Measurements from ENCODE around the gene ZNF284.

- TF ChIP-seq, protein P1, sequence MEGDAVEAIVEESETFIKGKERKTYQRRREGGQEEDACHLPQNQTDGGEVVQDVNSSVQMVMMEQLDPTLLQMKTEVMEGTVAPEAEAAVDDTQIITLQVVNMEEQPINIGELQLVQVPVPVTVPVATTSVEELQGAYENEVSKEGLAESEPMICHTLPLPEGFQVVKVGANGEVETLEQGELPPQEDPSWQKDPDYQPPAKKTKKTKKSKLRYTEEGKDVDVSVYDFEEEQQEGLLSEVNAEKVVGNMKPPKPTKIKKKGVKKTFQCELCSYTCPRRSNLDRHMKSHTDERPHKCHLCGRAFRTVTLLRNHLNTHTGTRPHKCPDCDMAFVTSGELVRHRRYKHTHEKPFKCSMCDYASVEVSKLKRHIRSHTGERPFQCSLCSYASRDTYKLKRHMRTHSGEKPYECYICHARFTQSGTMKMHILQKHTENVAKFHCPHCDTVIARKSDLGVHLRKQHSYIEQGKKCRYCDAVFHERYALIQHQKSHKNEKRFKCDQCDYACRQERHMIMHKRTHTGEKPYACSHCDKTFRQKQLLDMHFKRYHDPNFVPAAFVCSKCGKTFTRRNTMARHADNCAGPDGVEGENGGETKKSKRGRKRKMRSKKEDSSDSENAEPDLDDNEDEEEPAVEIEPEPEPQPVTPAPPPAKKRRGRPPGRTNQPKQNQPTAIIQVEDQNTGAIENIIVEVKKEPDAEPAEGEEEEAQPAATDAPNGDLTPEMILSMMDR (IDR thresholded peaks at IDR 0.05) = no peak
- TF ChIP-seq POLR2A (IDR thresholded peaks at IDR 0.05) = no peak
Measured at GRCh38 chr19:44050740-44051649, 21.0 kb upstream of the ZNF284 start.
